Coronary artery (tissue), 2 donors: ENCODE data around the gene GLTP.

ENCODE experiments used
- DNase-seq: peaks from one replicate; pipeline ENCODE4 v3.0.0-alpha.2; 2017; ENCODE audit warnings: low spot score
- H3K27ac ChIP-seq, 2 donors: fragments of 200-600 bp; sonication (generic); one replicate each; pipeline ENCODE4 v1.5.1; 2016 to 2019
- H3K4me3 ChIP-seq: fragments of 200-600 bp; sonication (generic); 2 replicates; pipeline ENCODE4 v1.5.1; 2016; ENCODE audit warnings: mild to moderate bottlenecking, moderate library complexity
- CTCF ChIP-seq: fragments of 200-600 bp; sonication (generic); IDR thresholded peaks from one replicate; pipeline ENCODE4 v1.5.1; 2019; ENCODE audit warnings: antibody characterized with exemption

GLTP gene

GRCh38 chr12:109832541-109833306 is 47.6 kb downstream of the GLTP start:
- no peak for TF ChIP-seq CTCF
- H3K4me3 ChIP-seq = peak overlapping the region; percentile 74
- H3K27ac ChIP-seq = no peak overlapping the region
- DNase-seq = no peak

GRCh38 chr12:109831929-109832328 is 48.4 kb downstream of the GLTP start:
- no peak overlapping the region for H3K27ac ChIP-seq
- no peak for TF ChIP-seq CTCF
- H3K4me3 ChIP-seq = no peak overlapping the region
- no peak for DNase-seq

GRCh38 chr12:109831365-109831764 is 49.0 kb downstream of the GLTP start:
- TF ChIP-seq CTCF = no peak
- DNase-seq = no peak
- no peak overlapping the region for H3K4me3 ChIP-seq
- no peak overlapping the region for H3K27ac ChIP-seq

GRCh38 chr12:109830718-109831117 is 49.6 kb downstream of the GLTP start:
- DNase-seq = no peak
- H3K4me3 ChIP-seq = no peak overlapping the region
- no peak overlapping the region for H3K27ac ChIP-seq
- no peak for TF ChIP-seq CTCF

GRCh38 chr12:109830267-109830666 is 50.1 kb downstream of the GLTP start:
- H3K4me3 ChIP-seq = no peak overlapping the region
- TF ChIP-seq CTCF = no peak
- no peak overlapping the region for H3K27ac ChIP-seq
- no peak for DNase-seq

GRCh38 chr12:109829667-109830066 is 50.7 kb downstream of the GLTP start:
- DNase-seq = no peak
- Histone ChIP-seq H3K4me3 (no peak overlapping the region), H3K27ac (no peak overlapping the region)
- no peak for TF ChIP-seq CTCF
